ENCODE results near the gene GTPBP2.

Gene GTPBP2

DNA sequence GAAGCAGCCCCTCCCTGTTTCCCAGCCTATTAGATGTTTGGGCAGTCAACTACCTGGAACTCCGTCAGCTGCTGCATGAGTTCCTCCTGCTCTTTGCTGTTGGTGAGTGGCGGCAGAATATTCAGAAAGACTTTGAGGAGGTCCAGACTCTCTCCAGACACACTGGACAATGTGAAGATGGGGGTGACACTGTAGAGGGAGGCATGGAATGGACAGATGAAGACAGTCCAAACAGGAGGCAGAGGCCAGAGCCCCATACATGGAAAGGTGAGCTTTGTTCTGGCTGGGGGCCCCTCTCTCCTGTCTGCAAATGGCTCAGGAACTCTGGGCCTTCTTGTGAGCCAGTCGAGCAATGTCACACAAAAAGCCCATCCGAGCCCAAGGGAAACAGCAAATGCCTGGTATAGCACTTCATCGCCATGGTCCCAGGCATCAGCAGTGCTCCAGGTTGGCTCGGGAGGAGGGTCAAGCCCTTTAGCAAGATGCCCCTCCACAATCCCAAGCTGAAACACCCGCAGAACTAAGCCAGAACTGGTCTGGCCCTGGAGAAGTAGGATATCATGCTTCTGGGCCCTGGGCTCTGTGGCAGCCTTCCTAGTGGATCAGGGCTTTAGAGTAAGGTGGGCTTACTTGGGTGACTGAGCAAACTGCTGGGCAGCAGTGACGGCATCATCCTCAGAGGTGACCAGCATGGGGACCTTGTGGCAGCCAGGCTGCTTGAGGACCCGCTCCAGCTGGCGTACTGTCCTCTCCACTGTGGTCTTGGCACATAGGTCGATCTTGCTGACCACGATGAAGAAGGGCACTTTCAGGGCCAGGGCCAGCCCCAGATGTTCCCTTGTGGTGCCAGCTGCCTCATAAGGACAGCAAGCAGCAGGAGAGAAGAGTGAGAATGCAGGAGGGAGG, 4.9 kb downstream of the GTPBP2 start:
- Histone ChIP-seq H3K4me3 (no peak overlapping the region), H3K4me1 (peaks cover 0 to 19% (median 16%) of the 10 kb centered on the region in 4 donors), H3K9me3 (no peaks in the 10 kb centered on the region), H3K27ac (no peak overlapping the region), H3K36me3 (peaks cover 64 to 71% (median 70%) of the 10 kb centered on the region in 3 donors), H3K27me3 (no peaks in the 10 kb centered on the region)
- intact Hi-C loops (cut with DNase I; ENCODE audit: low total_unique reads): no loop called here
- no peak for DNase-seq
- TF ChIP-seq, protein P1, sequence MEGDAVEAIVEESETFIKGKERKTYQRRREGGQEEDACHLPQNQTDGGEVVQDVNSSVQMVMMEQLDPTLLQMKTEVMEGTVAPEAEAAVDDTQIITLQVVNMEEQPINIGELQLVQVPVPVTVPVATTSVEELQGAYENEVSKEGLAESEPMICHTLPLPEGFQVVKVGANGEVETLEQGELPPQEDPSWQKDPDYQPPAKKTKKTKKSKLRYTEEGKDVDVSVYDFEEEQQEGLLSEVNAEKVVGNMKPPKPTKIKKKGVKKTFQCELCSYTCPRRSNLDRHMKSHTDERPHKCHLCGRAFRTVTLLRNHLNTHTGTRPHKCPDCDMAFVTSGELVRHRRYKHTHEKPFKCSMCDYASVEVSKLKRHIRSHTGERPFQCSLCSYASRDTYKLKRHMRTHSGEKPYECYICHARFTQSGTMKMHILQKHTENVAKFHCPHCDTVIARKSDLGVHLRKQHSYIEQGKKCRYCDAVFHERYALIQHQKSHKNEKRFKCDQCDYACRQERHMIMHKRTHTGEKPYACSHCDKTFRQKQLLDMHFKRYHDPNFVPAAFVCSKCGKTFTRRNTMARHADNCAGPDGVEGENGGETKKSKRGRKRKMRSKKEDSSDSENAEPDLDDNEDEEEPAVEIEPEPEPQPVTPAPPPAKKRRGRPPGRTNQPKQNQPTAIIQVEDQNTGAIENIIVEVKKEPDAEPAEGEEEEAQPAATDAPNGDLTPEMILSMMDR (IDR thresholded peaks at IDR 0.05): no peak

DNA sequence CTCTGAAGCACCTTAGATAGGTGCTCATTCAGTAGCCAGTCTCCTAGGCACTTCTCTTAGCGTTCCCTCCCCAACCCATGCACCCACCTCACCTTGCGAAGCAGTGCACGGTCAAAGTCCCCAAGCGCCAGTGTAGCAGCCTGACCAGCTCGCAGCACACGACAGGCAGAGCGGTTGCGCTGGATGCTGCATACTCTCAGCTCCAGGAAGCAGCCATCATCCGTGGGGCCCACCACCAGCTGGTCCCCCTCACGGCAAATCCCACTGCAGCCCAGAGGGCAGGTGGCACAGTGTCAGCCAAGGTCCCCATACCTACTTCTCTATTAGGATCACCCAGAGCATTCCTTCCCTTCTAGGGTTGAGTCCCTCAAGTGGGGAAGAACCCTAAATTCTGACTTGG, 6.5 kb downstream of the GTPBP2 start:
- intact Hi-C loops (cut with DNase I; ENCODE audit: low total_unique reads): no loop called here
- no peak overlapping the region for H3K4me3 ChIP-seq
- H3K27me3 ChIP-seq: no peaks in the 10 kb centered on the region
- TF ChIP-seq, protein P1 (IDR thresholded peaks at IDR 0.05): no peak
- DNase-seq: no peak
- no peak overlapping the region for H3K27ac ChIP-seq
- H3K4me1 ChIP-seq: peaks cover 0 to 12% (median 9%) of the 10 kb centered on the region in 4 donors
- peaks cover 64 to 78% (median 71%) of the 10 kb centered on the region in 3 donors for H3K36me3 ChIP-seq
- no peaks in the 10 kb centered on the region for H3K9me3 ChIP-seq

DNA sequence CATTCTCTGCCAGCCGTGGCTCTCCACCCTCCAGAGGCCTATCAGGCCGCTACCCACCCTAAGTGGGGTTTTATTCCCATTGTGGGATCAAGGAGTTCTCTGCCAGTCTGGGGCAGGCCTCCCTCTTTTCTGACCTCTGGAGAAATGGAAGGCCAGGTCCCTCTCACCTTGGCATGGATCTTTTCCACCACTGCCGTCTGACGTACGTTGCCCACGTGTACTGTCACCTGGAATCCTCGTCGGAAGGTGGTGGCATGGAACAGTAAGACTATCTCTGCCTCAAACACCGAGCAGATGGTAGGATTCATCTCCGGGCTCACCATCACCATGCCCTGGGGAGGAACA, 7.3 kb downstream of the GTPBP2 start:
- Histone ChIP-seq H3K27ac (no peak overlapping the region), H3K27me3 (no peaks in the 10 kb centered on the region), H3K4me1 (peaks cover 0 to 4% (median 2%) of the 10 kb centered on the region in 4 donors), H3K9me3 (no peaks in the 10 kb centered on the region), H3K36me3 (peaks cover 64 to 78% (median 71%) of the 10 kb centered on the region in 3 donors), H3K4me3 (no peak overlapping the region)
- TF ChIP-seq, protein P1 (IDR thresholded peaks at IDR 0.05): no peak
- DNase-seq: no peak
- intact Hi-C loops (cut with DNase I; ENCODE audit: low total_unique reads): no loop called here

DNA sequence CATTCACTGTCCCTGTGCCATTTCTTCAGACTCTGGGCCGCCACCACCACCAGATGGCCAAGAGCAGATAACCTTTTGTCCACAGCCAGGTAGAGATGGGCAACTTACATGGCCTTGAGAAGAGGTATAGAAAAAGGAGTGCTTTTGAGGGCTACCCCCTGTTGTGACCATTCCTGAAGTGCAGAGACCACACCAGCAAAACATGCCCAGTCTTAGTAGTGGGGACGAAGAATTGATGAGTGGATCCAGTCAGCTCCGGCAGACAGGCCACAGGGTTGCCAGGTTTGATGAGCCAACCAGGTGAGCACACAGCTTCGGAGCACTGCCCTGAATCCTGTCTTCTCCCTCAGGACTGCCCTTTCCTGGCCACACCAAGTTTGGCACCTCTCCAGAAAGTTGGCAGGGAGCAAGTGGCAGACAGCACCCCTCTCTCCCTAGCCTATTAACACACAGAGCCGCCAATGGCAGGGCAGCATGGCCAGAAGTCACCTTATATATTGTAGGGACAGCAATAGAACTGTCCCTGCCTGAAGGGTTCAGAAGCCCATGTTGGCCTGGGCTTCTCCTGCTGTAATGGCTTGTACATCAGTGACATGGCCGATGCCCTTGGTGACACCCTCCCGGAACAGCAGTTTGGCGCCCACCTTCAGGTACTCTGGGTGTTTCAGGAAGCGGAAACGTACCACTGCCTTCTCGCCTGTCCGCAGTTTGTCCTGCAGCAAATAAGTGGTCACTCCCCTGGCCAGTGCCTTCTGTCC, 7.8 kb downstream of the GTPBP2 start:
- Histone ChIP-seq H3K9me3 (no peaks in the 10 kb centered on the region), H3K4me3 (no peak overlapping the region), H3K4me1 (no peaks in the 10 kb centered on the region), H3K27me3 (no peaks in the 10 kb centered on the region), H3K36me3 (peaks cover 64 to 77% (median 67%) of the 10 kb centered on the region in 3 donors), H3K27ac (no peak overlapping the region)
- intact Hi-C loops (cut with DNase I; ENCODE audit: low total_unique reads): no loop called here
- no peak for DNase-seq
- TF ChIP-seq, protein P1 (IDR thresholded peaks at IDR 0.05): no peak

DNA sequence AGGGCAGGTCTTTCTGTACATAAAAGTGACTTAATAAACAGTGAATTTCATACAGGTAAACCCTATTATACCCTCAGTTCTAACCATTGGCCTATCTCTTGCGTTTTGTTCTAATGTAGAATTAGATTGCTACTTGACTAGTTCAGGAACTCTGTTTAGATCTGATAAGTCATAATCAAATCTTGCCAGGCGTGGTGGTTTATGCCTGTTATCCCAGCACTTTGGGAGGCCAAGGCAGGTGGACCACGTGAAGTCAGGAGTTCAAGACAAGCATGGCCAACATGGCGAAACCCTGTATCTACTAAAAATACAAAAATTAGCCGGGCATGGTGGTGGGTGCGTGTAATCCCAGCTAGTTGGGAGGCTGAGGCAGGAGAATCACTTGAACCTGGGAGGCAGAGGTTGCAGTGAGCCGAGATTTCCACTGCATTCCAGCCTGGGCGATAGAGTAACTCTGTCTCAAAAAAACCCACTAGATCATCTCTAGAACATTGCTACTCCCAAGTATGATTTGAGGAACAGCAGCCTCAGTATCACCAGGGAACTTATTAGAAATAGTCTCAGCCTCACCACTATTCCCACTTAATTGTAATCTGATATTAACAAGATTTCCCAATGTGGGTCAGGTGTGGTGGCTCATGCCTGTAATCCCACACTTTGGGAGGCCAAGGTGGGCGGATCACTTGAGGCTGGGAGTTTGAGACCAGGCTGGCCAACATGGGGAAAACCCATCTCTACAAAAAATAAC, 12.2 kb downstream of the GTPBP2 start:
- no peaks in the 10 kb centered on the region for H3K4me1 ChIP-seq
- H3K27me3 ChIP-seq: no peaks in the 10 kb centered on the region
- no peak for DNase-seq
- H3K4me3 ChIP-seq: no peak overlapping the region
- TF ChIP-seq, protein P1 (IDR thresholded peaks at IDR 0.05): no peak
- H3K27ac ChIP-seq: no peak overlapping the region
- peaks cover 36 to 64% (median 42%) of the 10 kb centered on the region in 3 donors for H3K36me3 ChIP-seq
- intact Hi-C loops (cut with DNase I; ENCODE audit: low total_unique reads): no loop called here
- no peaks in the 10 kb centered on the region for H3K9me3 ChIP-seq

All from tibial artery (tissue), 4 donors.